NCI-H1930 (cell line): ENCODE data around the gene PTGES3L.
"Not testable (repeated sequence)": the region's sequence is repeated elsewhere in the genome, so short reads cannot be mapped to it uniquely, and the experiment has no call there.

ENCODE experiments used
- DNase-seq, 2 experiments: peaks; one replicate each; lab custom pipeline; 2025; lab: John Stamatoyannopoulos, UW

PTGES3L gene

DNA sequence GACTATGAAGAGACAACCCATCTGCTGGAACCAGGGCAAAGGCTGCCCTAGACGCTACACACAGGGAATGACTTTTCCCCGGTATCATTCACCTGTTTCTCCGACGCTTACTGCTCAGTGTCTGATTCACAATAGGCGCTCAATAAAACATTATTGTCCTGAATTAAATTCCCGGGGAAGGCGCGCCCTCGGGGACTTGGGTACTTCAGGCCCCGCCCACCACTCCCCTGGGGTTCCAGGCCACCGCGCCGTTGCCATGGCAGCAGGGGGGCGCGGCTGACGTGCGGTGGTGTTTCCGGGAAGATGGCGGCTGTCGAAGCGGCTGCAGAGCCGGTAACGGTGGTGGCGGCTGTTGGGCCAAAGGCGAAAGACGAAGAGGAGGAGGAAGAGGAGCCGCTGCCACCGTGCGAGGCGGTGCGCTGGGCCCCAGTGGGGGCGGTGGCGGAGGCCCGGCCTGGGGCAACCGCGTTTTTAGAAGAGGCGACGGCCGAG, 440 bp upstream of the PTGES3L start, which contains the start of gene RUNDC1:
Gene RUNDC1 (plus strand): TSS at position 292 of the 492 bp plus-strand sequence. CDS start 12 bp downstream, at position 304.
- peak; percentile 87 to 91 for DNase-seq

DNA sequence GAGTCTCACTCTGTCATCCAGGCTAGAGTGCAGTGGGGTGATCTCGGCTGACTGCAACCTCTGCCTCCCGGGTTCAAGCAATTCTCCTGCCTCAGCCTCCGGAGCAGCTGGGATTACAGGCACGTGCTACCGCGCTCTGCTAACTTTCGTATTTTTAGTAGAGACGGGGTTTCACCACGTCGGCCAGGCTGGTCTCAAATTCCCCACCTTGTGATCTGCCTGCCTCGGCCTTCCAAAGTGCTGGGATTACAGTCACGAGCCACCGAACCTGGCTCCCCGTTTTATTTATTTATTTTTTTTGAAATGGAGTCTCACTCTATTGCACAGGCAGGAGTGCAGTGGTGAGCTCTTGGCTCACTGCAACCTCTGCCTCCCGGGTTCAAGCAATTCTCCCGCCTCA, 4.2 kb downstream of the PTGES3L start:
- DNase-seq, result not testable (repeated sequence)

DNA sequence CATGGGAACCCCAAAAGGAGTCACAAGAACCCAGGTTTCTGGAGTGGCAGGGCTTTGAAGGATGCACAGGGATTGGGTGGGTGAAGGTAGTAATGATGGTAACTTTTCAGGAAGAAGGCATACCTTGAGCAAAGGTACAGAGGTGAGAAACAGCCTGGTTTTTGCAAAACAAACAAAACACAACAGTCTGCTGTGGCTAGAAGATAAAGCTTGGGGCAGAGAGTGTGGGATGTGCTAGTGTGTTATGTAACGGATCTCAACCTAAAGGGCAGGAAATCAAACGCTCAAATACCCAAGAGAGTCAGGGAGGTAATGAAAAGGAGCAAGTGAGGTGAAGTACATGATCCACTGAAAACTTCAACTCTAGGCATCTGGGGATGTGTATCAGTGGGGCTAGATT, 4.6 kb downstream of the PTGES3L start:
- no peak for DNase-seq

DNA sequence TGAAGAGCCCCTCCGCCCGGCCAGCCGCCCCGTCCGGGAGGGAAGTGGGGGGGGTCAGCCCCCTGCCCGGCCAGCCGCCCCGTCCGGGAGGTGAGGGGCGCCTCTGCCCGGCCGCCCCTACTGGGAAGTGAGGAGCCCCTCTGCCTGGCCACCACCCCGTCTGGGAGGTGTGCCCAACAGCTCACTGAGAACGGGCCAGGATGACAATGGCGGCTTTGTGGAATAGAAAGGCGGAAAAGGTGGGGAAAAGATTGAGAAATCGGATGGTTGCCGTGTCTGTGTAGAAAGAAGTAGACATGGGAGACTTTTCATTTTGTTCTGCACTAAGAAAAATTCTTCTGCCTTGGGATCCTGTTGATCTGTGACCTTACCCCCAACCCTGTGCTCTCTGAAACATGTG, 6.6 kb downstream of the PTGES3L start:
- not testable (repeated sequence) for DNase-seq

DNA sequence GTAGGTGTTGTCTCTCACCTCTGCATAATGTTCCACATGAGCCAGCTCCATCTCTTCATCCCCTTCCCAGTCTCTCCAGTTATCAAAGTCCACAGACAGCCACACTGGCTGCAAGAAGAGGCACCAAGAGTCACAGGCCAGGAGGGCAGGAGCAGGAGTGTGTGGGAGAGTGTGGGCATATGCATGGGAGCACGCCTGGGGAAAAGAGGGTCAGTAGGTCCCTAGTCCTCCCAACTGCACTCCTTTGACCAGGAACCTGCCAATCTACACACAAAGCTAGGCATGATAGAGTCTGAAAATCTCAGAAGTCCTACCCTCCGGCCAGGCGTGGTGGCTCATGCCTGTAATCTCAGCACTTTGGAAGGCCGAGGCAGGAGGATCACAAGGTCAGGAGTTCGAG, 8.3 kb downstream of the PTGES3L start:
- no peak for DNase-seq

GRCh38 chr17:42969001-42969581, 10.8 kb downstream of the PTGES3L start:
- DNase-seq, result peak in 1 of 2 experiments; percentile 19

DNA sequence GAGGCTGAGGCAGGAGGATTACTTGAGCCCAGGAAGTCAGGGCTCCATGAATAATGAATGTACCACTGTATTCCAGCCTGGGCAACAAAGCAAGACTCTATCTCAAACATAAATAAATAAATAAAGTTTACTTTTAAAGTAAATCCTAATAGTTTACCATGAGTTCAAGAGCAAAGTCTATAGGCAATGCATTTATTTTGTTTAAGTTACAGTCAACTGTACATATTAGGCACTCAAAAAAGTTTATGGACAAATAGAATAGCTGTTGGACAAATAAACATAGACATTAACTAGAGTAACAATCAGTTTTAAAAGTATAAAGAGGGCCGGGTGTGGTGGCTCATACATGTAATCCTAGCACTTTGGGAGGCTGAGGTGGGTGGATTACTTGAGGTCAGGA, 12.0 kb downstream of the PTGES3L start:
- DNase-seq, result no peak

DNA sequence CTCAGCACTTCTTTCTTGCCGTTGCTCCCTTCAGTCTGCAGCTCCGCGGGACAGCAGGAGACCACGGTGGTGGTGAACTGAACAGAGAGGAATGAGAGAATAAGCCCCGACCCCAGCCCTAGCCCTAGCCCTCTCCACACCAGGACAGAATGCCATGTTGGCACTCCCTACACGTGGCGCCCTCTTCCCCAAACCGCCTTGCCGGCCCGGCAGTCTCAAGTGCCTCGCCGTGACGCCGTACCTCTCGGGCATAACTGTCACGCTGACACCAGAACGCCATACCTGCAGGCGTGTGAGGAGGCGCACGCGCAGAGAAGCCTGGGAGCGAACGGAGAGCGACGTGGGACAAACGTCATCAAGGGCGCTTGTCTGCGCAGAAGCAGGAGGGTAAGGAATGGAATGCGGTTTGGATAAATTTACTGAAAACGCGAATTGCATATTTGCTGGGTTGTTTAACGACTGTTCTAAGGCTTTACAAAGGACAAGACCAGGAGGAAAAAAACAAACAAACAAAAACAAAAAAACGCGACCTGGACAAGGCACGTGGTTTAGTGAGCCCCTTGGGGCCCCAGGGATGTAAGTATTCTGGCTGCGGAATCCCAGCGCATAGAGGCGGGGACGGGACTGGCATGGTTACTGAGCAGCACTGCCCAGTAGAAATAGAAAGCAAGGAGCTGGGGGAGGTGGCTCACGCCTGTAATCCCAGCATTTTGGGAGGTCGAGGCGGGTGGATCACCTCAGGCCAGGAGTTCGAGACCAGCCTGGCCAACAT, 15.5 kb downstream of the PTGES3L start, which contains the start of gene AARSD1:
Gene AARSD1 (minus strand): TSS at position 294 of the 772 bp plus-strand sequence. CDS start 14 bp downstream, at position 280.
- peak; percentile 75 to 87 for DNase-seq

DNA sequence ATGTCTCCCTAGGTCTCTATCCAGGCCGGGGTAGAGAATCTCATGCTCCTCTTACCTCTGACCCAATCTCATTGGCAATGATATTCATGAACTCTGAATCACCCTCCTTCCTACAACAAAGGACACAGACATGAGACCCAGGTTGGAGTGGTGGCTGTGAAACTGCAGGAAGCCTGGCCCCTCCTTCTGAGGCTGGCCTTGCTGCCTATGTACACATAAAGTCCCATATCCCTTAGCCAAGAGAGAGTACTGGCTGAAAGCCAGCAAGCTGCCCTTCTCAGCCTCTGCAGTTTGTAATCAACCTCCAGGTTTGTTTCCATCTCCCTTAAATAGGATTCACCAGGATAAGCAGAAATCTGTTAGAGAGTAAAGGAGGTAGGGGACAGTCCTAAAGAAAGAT, 26.2 kb downstream of the PTGES3L start:
- no peak for DNase-seq

GRCh38 chr17:42950044-42950783, 29.7 kb downstream of the PTGES3L start:
- no peak for DNase-seq

DNA sequence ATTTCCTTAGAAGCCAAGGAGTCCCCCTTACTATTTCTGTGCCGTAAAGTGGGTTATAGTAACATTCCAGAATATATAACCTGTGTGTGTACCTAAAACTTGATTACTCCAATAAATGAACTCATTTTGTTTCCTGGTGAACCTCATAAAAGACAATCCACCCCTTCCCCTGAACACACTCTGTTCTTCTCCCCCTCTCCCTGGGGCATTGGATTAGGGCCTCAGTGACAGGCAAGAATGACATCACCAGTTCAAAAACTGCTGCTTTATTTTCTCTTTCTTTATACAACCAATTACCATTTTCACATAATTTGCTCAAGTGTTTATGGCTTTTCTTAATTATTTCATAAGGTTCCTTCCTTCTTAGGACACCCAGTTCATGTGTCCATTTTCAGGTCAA, 33.1 kb downstream of the PTGES3L start:
- DNase-seq, result no peak

DNA sequence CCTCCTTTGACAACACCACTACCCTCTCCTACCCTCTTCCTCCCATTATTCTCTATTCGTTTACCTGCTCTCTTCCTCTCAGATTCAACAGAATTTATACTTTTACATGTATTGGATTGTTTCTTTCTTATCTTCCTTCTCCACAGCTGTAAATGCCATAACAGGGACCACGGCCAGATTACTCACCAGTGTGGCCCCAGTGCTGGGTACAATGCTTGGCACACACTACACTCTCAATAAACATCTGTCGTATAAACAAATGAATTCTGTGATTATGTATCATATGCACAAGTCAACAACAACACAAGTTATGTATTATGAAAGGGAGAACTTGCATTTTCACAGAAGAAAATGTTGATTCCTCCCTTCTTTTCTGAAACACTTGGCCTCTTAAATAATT, 35.7 kb downstream of the PTGES3L start:
- DNase-seq, result no peak

- DNase-seq, result peak; percentile 64 to 66
Measured at GRCh38 chr17:42937712-42938596, 41.9 kb downstream of the PTGES3L start.

DNA sequence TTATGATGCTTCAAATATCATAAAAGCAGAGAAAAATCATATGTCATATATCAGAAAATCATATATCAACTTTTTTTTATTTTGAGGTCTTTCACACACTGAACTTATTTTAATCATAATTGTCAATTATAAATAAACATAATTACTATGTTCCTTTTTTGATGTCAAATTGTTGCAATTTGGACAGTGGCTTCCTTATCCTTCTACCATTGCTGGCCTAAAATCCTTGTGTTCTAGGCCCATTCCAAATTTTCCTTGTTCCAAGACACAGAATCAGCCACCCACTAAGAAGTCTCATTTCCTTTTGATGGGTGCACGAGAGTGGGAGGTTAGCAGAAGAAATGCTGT, 50.4 kb downstream of the PTGES3L start:
- no peak for DNase-seq

GRCh38 chr17:42928714-42929496, 51.0 kb downstream of the PTGES3L start:
- DNase-seq, result peak; percentile 28 to 66

DNA sequence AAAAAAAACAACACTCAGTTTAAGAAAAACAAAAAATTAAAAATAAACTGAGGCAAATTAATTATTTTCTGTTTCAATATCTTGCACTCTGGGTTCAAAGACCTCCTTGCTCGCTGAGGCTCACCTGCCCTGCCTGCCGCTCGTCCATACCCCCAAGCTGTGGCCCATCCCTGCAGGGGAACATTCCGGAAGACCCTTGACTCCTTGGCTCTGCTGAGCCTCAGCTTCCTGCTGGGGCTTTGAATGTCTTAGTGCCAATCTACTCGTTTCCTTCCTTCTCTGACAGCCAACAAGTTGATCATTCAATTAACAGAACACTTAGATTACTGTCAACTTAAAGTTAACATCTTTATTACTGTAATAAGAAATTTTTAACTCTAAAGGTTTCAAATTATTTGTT, 55.0 kb downstream of the PTGES3L start:
- DNase-seq, result no peak

DNA sequence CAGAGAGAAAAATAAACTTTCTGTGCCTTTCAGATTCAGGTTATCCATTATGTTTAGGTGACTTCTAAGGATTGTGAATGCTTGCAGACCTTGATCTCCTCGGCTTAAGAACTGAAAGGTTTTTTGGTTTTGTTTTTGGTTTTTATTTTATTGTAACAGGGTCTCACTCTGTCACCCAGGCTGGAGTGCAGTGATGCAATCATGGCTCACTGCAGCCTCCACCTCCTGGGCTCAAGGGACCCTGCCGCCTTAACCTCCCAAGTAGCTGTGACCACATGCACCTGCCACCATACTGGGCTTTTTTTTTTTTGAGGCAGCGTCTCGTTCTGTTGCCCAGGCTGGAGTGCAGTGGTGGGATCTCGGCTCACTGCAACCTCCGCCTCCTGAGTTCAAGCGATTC, 56.4 kb downstream of the PTGES3L start:
- DNase-seq, result not testable (repeated sequence)

DNA sequence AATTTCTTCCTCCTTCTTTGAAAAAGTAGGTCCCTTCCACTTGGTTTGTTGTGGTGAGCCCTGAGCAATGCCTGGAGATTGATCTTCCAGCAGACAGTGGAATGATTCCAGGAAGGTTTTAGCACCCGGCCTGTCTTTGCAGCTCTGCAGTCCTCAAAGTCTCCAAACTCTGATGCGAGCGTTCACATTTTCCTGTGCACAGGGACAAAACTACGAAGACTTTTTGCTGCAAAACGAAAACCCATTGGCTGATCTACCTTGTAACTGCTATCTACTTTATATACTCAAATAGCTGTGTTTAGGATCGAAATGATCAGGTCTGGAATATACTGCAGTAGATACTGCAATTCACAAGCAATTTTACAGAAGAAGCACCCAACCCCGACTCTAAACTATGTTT, 57.6 kb downstream of the PTGES3L start:
- DNase-seq, result no peak

DNA sequence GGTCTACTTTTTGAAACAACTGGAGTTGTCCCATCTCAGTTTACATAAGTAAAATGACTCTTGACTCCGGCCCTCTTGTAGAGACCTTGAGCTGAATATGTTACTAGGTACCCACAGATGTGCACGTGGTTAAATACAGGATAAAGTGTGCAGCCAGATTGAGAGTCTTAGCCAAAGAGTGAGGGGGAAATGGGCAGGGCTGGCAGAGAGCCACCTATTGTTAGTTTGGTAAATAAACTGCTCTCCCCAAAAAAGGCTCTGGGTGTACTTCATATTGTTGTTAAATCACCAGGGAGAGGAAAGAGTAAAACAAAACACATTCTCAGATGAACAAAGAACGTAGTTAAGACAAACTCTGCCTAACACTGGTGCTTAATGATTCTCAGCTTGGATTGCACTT, 59.0 kb downstream of the PTGES3L start:
- DNase-seq, result peak in 1 of 2 experiments; percentile 57

- DNase-seq, result peak; percentile 44 to 65
Measured at GRCh38 chr17:42920106-42920900, 59.6 kb downstream of the PTGES3L start.
